GM19452 (cell line): ENCODE results near the gene FFAR1.
"Not testable (repeated sequence)": the region's sequence is repeated elsewhere in the genome, so short reads cannot be mapped to it uniquely, and the experiment has no call there.

ENCODE experiments used
- ATAC-seq: cut with Tn5 transposase; IDR thresholded peaks from one replicate; pipeline ENCODE4 v1.9.1; 2021; ENCODE audit not compliant: unreplicated experiment

FFAR1 gene

GRCh38 chr19:35359395-35359794 lies 11.7 kb downstream of the FFAR1 start:
- ATAC-seq: not testable (repeated sequence)

GRCh38 chr19:35360081-35360480 lies 12.4 kb downstream of the FFAR1 start:
- ATAC-seq: not testable (repeated sequence)

- ATAC-seq: no peak
These were observed 13.2 kb downstream of the FFAR1 start for GRCh38 chr19:35360880-35361420.

GRCh38 chr19:35362261-35363000 lies 14.7 kb downstream of the FFAR1 start:
- no peak for ATAC-seq

GRCh38 chr19:35363001-35363590 lies 15.4 kb downstream of the FFAR1 start:
- no peak for ATAC-seq

GRCh38 chr19:35363711-35364425 lies 16.2 kb downstream of the FFAR1 start:
- no peak for ATAC-seq

GRCh38 chr19:35365303-35365702 lies 17.6 kb downstream of the FFAR1 start:
- ATAC-seq: no peak

GRCh38 chr19:35368378-35368777 lies 20.7 kb downstream of the FFAR1 start:
- ATAC-seq: no peak

- ATAC-seq: no peak
These were observed 21.8 kb downstream of the FFAR1 start for GRCh38 chr19:35369522-35369921.

- no peak for ATAC-seq
These were observed 23.0 kb downstream of the FFAR1 start, which contains the start of gene GPR42 for GRCh38 chr19:35370722-35371121. TSS of gene GPR42 (plus strand) at chr19:35371068. CDS start at chr19:35371360, 292 bp downstream.

GRCh38 chr19:35373492-35373891 lies 25.8 kb downstream of the FFAR1 start:
- no peak for ATAC-seq

GRCh38 chr19:35374031-35374430 lies 26.3 kb downstream of the FFAR1 start:
- not testable (repeated sequence) for ATAC-seq

- no peak for ATAC-seq
These were observed 28.0 kb downstream of the FFAR1 start for GRCh38 chr19:35375505-35376307.

- ATAC-seq: no peak
These were observed 30.0 kb downstream of the FFAR1 start for GRCh38 chr19:35377656-35378055.

GRCh38 chr19:35378356-35378755 lies 30.7 kb downstream of the FFAR1 start:
- ATAC-seq: no peak

GRCh38 chr19:35379545-35379944 lies 31.8 kb downstream of the FFAR1 start:
- not testable (repeated sequence) for ATAC-seq

GRCh38 chr19:35379992-35380391 lies 32.3 kb downstream of the FFAR1 start:
- no peak for ATAC-seq

GRCh38 chr19:35380450-35381124 lies 32.9 kb downstream of the FFAR1 start:
- no peak for ATAC-seq

GRCh38 chr19:35381318-35381717 lies 33.6 kb downstream of the FFAR1 start:
- ATAC-seq: no peak

- no peak for ATAC-seq
These were observed 34.2 kb downstream of the FFAR1 start for GRCh38 chr19:35381926-35382325.
